Ovary (tissue), 3 donors: Measurements from ENCODE around the gene FNDC8.

Experiments used
- CTCF ChIP-seq, 3 donors: fragments of 450-650 bp in 2 of 3; fragments of 200-600 bp in 1 of 3; IDR thresholded peaks; one replicate each; pipeline versions ENCODE4 v1.5.1 to v1.8.0; 2016 to 2022; ENCODE audit warnings: antibody characterized with exemption in 3 of 3, mild to moderate bottlenecking in 1 of 3
- EP300 ChIP-seq: sonication (generic); formaldehyde crosslinking; IDR thresholded peaks from one replicate; pipeline ENCODE4 v1.6.1; 2017; ENCODE audit warnings: antibody characterized with exemption
- donor health status: DM: no; HTN: no; CAD: no.

GRCh38 chr17:35167666-35168065, 46.3 kb downstream of the FNDC8 start:
- TF ChIP-seq CTCF (IDR thresholded peaks at IDR 0.05), result no peak
- no peak for TF ChIP-seq EP300
